ENCODE results near the gene DSCAML1.

DSCAML1 gene

GRCh38 chr11:117570701-117571100 is 226.3 kb downstream of the DSCAML1 start:
- DNase-seq, result no peak

GRCh38 chr11:117569911-117570310 is 227.1 kb downstream of the DSCAML1 start:
- DNase-seq, result no peak

GRCh38 chr11:117565709-117566108 is 231.3 kb downstream of the DSCAML1 start:
- no peak for DNase-seq

GRCh38 chr11:117564321-117564720 is 232.7 kb downstream of the DSCAML1 start:
- DNase-seq, result no peak

- DNase-seq, result no peak
These were observed 233.5 kb downstream of the DSCAML1 start for GRCh38 chr11:117563556-117563955.

GRCh38 chr11:117562136-117562535 is 234.9 kb downstream of the DSCAML1 start:
- no peak for DNase-seq

GRCh38 chr11:117560780-117561530 is 236.1 kb downstream of the DSCAML1 start:
- no peak for DNase-seq

GRCh38 chr11:117559698-117560097 is 237.3 kb downstream of the DSCAML1 start:
- DNase-seq, result no peak

- no peak for DNase-seq
These were observed 239.7 kb downstream of the DSCAML1 start for GRCh38 chr11:117557361-117557760.

- DNase-seq, result no peak
These were observed 242.2 kb downstream of the DSCAML1 start for GRCh38 chr11:117554601-117555333.

- no peak for DNase-seq
These were observed 244.4 kb downstream of the DSCAML1 start for GRCh38 chr11:117552626-117553025.

GRCh38 chr11:117551761-117552343 is 245.2 kb downstream of the DSCAML1 start:
- no peak for DNase-seq

GRCh38 chr11:117550466-117550865 is 246.6 kb downstream of the DSCAML1 start:
- DNase-seq, result no peak

- no peak for DNase-seq
These were observed 247.6 kb downstream of the DSCAML1 start for GRCh38 chr11:117549417-117549816.

GRCh38 chr11:117548876-117549275 is 248.1 kb downstream of the DSCAML1 start:
- no peak for DNase-seq

GRCh38 chr11:117547946-117548345 is 249.1 kb downstream of the DSCAML1 start:
- DNase-seq, result no peak

- DNase-seq, result no peak
These were observed 249.7 kb downstream of the DSCAML1 start for GRCh38 chr11:117547195-117547850.

- DNase-seq, result no peak
These were observed 250.4 kb downstream of the DSCAML1 start for GRCh38 chr11:117546431-117547194.

- DNase-seq, result no peak
These were observed 251.3 kb downstream of the DSCAML1 start for GRCh38 chr11:117545706-117546105.

GRCh38 chr11:117544130-117544800 is 252.8 kb downstream of the DSCAML1 start:
- no peak for DNase-seq

GRCh38 chr11:117541211-117541610 is 255.8 kb downstream of the DSCAML1 start:
- no peak for DNase-seq

All from effector CD8-positive, alpha-beta T cell (primary cell).